Stimulated activated CD8-positive, alpha-beta memory T cell treated with anti-CD3 and anti-CD28 coated beads, Interleukin-7, amount 100 ng/mL, for 48 hours (primary cell): ENCODE measurements around the gene HERPUD1.
"Not testable (repeated sequence)": the region's sequence is repeated elsewhere in the genome, so short reads cannot be mapped to it uniquely, and the experiment has no call there.

Experiments used
- DNase-seq, 2 donors: peaks; one replicate each; pipeline ENCODE4 v3.0.0-alpha.2; 2020; ENCODE audit warnings: low read depth in 1 of 2; ENCODE audit errors: extremely low read depth in 1 of 2

HERPUD1 gene

GRCh38 chr16:56931892-56932720, at the start of gene HERPUD1:
Gene HERPUD1, plus strand, starts transcription at chr16:56932142. Its CDS starts 103 bp downstream, at chr16:56932245.
- DNase-seq: peak; percentile 98

DNA sequence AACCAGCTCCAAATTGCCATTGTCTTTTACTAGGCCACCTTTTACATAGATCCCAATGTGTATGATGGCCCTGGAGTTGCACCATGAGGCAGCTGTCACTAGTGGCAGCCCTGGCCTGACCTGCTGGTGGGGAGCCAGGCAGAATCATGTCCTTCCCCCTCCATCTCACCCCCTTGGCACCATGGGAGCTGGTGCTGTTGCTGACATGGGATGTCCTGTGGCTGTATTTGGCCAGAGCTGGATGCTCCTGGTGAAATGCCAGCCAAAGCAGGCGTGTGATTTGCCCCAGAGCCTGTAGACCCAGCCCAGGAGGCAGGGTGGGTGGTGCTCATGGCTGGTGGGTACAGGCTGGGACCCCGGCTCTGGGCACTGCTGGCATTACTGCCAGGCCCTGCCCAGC, 48.4 kb upstream of the HERPUD1 start:
- DNase-seq: no peak

DNA sequence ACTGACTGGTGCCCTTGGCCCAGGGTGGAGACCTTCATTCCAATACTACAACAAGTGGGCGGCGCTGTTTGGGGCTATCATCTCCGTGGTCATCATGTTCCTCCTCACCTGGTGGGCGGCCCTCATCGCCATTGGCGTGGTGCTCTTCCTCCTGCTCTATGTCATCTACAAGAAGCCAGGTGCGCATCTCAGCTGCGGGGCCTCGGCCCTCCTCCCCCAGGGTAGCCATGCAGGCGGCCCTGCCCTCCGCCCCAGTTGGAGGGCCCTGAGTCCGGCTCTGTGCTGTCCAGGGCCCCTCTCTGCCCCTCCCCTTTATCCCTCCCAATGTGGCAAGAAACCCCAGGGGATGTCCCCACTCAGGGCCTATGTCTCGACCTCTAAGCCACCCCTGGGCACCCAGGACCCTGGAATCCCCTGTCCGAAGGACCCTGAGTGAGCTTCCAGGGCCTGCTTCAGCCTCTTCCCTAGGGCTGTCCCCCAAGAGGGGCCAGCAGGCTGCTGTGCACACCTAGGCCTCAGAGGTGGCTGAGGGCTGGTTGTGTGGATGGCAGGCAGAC, 47.8 kb upstream of the HERPUD1 start:
- DNase-seq: no peak

GRCh38 chr16:56884929-56885328, 47.0 kb upstream of the HERPUD1 start:
- DNase-seq: not testable (repeated sequence)

- DNase-seq: no peak
Measured at GRCh38 chr16:56885446-56886162, 46.3 kb upstream of the HERPUD1 start.

- no peak for DNase-seq
Measured at GRCh38 chr16:56886296-56886695, 45.6 kb upstream of the HERPUD1 start.

- DNase-seq: no peak
Measured at GRCh38 chr16:56886826-56887225, 45.1 kb upstream of the HERPUD1 start.

- DNase-seq: no peak
Measured at GRCh38 chr16:56888806-56889205, 43.1 kb upstream of the HERPUD1 start.

- no peak for DNase-seq
Measured at GRCh38 chr16:56889206-56889605, 42.7 kb upstream of the HERPUD1 start.

GRCh38 chr16:56891685-56892084, 40.3 kb upstream of the HERPUD1 start:
- DNase-seq: no peak

DNA sequence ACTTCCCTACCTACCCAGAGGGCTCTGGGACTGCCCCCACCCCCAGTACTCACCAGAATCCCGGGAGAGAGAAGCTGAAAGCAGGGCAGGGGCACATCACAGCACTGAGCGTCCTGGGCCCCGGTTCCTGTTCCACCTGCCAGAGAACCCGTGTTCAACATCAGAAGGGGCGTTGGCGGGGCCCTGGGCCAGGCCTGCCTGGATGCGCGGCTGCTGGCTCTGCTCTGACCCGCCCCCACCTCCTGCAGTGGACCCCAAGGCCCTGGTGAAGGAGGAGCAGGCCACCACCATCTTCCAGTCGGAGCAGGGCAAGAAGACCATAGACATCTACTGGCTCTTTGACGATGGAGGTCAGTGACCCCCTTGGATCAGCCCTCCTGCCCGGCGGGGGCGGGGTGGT, 39.2 kb upstream of the HERPUD1 start:
- no peak for DNase-seq

GRCh38 chr16:56894331-56894917, 37.5 kb upstream of the HERPUD1 start:
- DNase-seq: no peak

GRCh38 chr16:56895813-56896212, 36.1 kb upstream of the HERPUD1 start:
- DNase-seq: no peak

GRCh38 chr16:56896244-56896643, 35.7 kb upstream of the HERPUD1 start:
- DNase-seq: no peak

DNA sequence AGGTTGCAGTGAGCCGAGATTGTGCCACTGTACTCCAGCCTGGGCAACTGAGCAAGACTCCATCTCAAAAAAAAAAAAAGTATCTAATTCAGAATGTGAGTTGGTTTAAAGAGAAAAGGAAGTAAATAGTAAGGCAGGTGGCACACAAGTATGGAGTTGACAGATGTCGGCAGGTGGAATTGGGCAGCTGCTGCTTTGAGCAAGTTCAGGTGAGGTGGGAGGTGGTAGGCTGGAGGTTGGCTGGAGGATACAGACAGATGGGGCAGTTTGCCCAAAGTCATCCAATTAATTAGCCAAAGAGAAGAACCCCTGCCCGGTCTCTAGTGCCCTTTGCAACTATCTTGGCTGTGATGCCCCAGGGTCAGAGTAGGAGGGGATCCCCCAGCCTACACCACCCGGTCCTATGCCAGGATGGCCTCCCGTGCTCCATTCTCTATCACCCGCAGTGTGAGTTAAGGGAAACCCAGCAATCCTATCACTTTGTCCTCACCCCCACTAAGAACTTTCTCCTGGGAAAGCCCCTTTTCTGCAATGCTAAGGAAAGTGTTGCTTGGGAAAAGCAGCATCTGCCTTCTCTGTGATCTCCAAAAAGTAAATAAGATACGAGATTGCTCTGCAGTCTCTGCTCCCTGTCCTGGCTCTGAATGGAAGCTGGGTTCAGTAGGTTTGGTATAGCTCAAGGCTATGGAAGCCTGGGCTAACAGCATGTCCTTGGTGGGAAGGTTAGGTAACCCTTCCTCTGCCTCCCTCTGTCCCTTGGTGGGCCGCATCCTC, 34.7 kb upstream of the HERPUD1 start:
- DNase-seq: no peak

- no peak for DNase-seq
Measured at GRCh38 chr16:56898847-56899246, 33.1 kb upstream of the HERPUD1 start.

GRCh38 chr16:56903866-56904265, 28.1 kb upstream of the HERPUD1 start:
- no peak for DNase-seq

DNA sequence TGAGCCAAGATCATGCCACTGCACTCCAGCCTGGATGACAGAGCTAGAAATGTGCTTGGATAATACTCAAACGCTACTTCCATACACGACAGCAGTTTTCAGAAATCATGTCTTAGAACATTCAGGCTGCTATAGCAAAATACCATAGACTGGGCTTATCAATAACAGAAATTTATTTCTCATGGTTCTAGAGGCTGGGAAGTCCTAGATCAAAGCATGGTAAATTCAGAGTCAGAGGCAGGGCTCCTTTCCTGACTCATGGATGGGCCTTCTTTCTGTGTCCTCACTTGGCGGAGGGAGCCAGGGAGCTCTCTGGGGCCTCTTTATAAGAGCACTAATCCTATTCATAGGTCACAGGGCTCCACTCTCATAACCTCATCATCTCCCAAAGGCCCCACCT, 24.5 kb upstream of the HERPUD1 start:
- no peak for DNase-seq

- no peak for DNase-seq
Measured at GRCh38 chr16:56909527-56909979, 22.4 kb upstream of the HERPUD1 start.

GRCh38 chr16:56910112-56910511, 21.8 kb upstream of the HERPUD1 start:
- no peak for DNase-seq
